OCI-LY7 (cell line): Measurements from ENCODE around the gene REN.

Source experiments
- EZH2phosphoT487 ChIP-seq: fragments of 200-600 bp; sonication (generic); IDR thresholded peaks from 2 replicates; pipeline ENCODE4 v1.6.1; 2018; ENCODE audit warnings: low read depth, borderline replicate concordance, mild to moderate bottlenecking, mixed run types, antibody characterized with exemption, low read length, moderate library complexity, mixed read lengths
- TF ChIP-seq, protein P1 (sequence below): fragments of 200-600 bp; sonication (generic); conservative IDR thresholded peaks from 2 replicates; pipeline ENCODE4 v1.5.1; 2014; ENCODE audit warnings: mild to moderate bottlenecking, antibody characterized with exemption, low read length, moderate library complexity, mixed read lengths

DNA sequence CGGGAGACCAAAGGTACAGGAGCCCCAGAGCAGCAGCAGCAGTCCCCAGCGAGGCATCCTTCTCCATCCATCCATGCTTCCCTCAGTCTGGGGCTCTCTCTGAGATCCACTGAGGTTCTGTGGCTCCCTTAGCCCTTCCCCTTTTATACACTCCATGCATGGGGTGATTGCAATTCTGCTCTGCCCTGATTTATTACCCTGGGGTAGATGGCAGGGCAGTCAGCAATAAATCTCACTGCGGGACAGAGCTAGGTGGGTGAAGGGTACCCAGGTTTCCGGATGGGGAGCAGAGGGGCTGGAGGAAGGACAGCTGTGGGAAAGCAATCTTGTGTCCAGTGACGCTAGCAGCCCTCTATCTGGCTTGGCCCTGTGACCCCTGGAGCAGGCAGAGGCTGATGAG lies at the start of gene REN:
- TF ChIP-seq, protein P1, sequence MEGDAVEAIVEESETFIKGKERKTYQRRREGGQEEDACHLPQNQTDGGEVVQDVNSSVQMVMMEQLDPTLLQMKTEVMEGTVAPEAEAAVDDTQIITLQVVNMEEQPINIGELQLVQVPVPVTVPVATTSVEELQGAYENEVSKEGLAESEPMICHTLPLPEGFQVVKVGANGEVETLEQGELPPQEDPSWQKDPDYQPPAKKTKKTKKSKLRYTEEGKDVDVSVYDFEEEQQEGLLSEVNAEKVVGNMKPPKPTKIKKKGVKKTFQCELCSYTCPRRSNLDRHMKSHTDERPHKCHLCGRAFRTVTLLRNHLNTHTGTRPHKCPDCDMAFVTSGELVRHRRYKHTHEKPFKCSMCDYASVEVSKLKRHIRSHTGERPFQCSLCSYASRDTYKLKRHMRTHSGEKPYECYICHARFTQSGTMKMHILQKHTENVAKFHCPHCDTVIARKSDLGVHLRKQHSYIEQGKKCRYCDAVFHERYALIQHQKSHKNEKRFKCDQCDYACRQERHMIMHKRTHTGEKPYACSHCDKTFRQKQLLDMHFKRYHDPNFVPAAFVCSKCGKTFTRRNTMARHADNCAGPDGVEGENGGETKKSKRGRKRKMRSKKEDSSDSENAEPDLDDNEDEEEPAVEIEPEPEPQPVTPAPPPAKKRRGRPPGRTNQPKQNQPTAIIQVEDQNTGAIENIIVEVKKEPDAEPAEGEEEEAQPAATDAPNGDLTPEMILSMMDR = no peak
- TF ChIP-seq EZH2phosphoT487 = no peak
